ENCODE measurements around the gene NEK2. TPM values are rescaled to one million over a fixed set of nuclear protein-coding genes. Genes with fewer than 3 reads are reported as not detected.

Gene NEK2
- total and polyA plus RNA-seq, 2 of the 13 experiments (the other 11 are each of a cell fraction or from before 2014, with no cell fraction given) = 10.9 to 40.8 TPM

GRCh38 chr1:211643324-211644212 is 31.9 kb downstream of the NEK2 start (continued):
- TF ChIP-seq, protein P1, sequence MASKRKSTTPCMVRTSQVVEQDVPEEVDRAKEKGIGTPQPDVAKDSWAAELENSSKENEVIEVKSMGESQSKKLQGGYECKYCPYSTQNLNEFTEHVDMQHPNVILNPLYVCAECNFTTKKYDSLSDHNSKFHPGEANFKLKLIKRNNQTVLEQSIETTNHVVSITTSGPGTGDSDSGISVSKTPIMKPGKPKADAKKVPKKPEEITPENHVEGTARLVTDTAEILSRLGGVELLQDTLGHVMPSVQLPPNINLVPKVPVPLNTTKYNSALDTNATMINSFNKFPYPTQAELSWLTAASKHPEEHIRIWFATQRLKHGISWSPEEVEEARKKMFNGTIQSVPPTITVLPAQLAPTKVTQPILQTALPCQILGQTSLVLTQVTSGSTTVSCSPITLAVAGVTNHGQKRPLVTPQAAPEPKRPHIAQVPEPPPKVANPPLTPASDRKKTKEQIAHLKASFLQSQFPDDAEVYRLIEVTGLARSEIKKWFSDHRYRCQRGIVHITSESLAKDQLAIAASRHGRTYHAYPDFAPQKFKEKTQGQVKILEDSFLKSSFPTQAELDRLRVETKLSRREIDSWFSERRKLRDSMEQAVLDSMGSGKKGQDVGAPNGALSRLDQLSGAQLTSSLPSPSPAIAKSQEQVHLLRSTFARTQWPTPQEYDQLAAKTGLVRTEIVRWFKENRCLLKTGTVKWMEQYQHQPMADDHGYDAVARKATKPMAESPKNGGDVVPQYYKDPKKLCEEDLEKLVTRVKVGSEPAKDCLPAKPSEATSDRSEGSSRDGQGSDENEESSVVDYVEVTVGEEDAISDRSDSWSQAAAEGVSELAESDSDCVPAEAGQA (IDR thresholded peaks at IDR 0.05; ENCODE audit: low read depth) = no peak
- TF ChIP-seq, protein P1 (CRISPR knock-in tag; IDR thresholded peaks at IDR 0.05; ENCODE audit: borderline replicate concordance) = no peak
- TF ChIP-seq SIN3A (IDR thresholded peaks at IDR 0.05; ENCODE audit: borderline replicate concordance, low read depth, low read length) (peak; percentile 42; the same call in 1 of the 2 replicates), KLF6 (CRISPR knock-in tag; IDR thresholded peaks at IDR 0.05) (peak; percentile 50; the same call in 1 of the 2 replicates), SOX5 (CRISPR knock-in tag; IDR thresholded peaks at IDR 0.05; ENCODE audit: borderline replicate concordance) (peak; percentile 89), ZSCAN12 (CRISPR knock-in tag; IDR thresholded peaks at IDR 0.05) (no peak), YEATS2 (CRISPR knock-in tag; IDR thresholded peaks at IDR 0.05; ENCODE audit: borderline replicate concordance) (peak; percentile 56; the same call in 1 of the 2 replicates), MED13 (CRISPR knock-in tag; IDR thresholded peaks at IDR 0.05) (no peak), NR2F1 (CRISPR knock-in tag; IDR thresholded peaks at IDR 0.05) (peak; percentile 40 to 91; a peak in 3 of 4 replicates), PAWR (CRISPR knock-in tag; IDR thresholded peaks at IDR 0.05; ENCODE audit: borderline replicate concordance) (no peak), IRX3 (CRISPR knock-in tag; IDR thresholded peaks at IDR 0.05; ENCODE audit: borderline replicate concordance, low read depth) (no peak), ZNF432 (CRISPR knock-in tag; IDR thresholded peaks at IDR 0.05; ENCODE audit: borderline replicate concordance) (no peak), KDM6A (CRISPR knock-in tag; IDR thresholded peaks at IDR 0.05; ENCODE audit: low read depth) (no peak; the same call in 1 of the 2 replicates), PHF5A (CRISPR knock-in tag; IDR thresholded peaks at IDR 0.05; ENCODE audit: low read depth, unreplicated experiment) (no peak), ZBTB7B (CRISPR knock-in tag; IDR thresholded peaks at IDR 0.05) (peak; percentile 85), KAT2B (IDR thresholded peaks at IDR 0.05; ENCODE audit: borderline replicate concordance, low read depth, low read length) (no peak), NFE2L1 (CRISPR knock-in tag; IDR thresholded peaks at IDR 0.05; ENCODE audit: borderline replicate concordance) (peak; percentile 55; the same call in 1 of the 2 replicates), ISL2 (CRISPR knock-in tag; IDR thresholded peaks at IDR 0.05) (peak; percentile 78), HOMEZ (CRISPR knock-in tag; IDR thresholded peaks at IDR 0.05; ENCODE audit: low read depth) (peak; percentile 61)
- TF ChIP-seq, protein P2, sequence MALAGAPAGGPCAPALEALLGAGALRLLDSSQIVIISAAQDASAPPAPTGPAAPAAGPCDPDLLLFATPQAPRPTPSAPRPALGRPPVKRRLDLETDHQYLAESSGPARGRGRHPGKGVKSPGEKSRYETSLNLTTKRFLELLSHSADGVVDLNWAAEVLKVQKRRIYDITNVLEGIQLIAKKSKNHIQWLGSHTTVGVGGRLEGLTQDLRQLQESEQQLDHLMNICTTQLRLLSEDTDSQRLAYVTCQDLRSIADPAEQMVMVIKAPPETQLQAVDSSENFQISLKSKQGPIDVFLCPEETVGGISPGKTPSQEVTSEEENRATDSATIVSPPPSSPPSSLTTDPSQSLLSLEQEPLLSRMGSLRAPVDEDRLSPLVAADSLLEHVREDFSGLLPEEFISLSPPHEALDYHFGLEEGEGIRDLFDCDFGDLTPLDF (CRISPR knock-in tag; IDR thresholded peaks at IDR 0.05) = no peak
- TF ChIP-seq, protein P3, sequence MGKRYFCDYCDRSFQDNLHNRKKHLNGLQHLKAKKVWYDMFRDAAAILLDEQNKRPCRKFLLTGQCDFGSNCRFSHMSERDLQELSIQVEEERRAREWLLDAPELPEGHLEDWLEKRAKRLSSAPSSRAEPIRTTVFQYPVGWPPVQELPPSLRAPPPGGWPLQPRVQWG (CRISPR knock-in tag; IDR thresholded peaks at IDR 0.05; ENCODE audit: borderline replicate concordance, low read depth) = no peak

Measured in HepG2 (cell line).